ENCODE results near the gene EIF5A2. TPM values are rescaled to one million over a fixed set of nuclear protein-coding genes. Genes with fewer than 3 reads are reported as not detected.

The EIF5A2 gene
- total and polyA plus RNA-seq, 10 of the 15 experiments (the other 5 are each of a cell fraction or from before 2014, with no cell fraction given), result 0.76 to 3.0 (median 2.2) TPM

GRCh38 chr3:170852324-170852723, 56.1 kb downstream of the EIF5A2 start:
- Histone ChIP-seq H3K4me1 (ENCODE audit: control insufficient read depth, insufficient read depth, low read length) (no peaks in the 10 kb centered on the region), H3K27ac (ENCODE audit: control insufficient read depth, insufficient read depth) (no peak overlapping the region), H4K20me1 (ENCODE audit: control insufficient read depth, insufficient read depth) (no peaks in the 10 kb centered on the region), H3K27me3 (replicated peaks in 1 of 2; ENCODE audit: control insufficient read depth in 2 of 2, insufficient read depth in 2 of 2, low read length in 1 of 2) (peaks cover 3 to 4% of the 10 kb centered on the region in 2 experiments), H3K79me2 (ENCODE audit: control insufficient read depth, insufficient read depth, low read length) (no peaks in the 10 kb centered on the region), H3K9me3 (replicated peaks; ENCODE audit: control insufficient read depth, insufficient read depth, low read length) (no peaks in the 10 kb centered on the region), H2AFZ (ENCODE audit: control insufficient read depth, low read depth, low read length) (no peak overlapping the region), H3K36me3 (ENCODE audit: control insufficient read depth in 2 of 2, insufficient read depth in 2 of 2, low read length in 1 of 2) (no peaks in the 10 kb centered on the region), H3K4me3 (no peak overlapping the region), H3K9ac (ENCODE audit: control insufficient read depth, insufficient read depth, low read length) (no peak overlapping the region), H3K4me2 (ENCODE audit: control insufficient read depth, insufficient read depth) (no peak overlapping the region)
- 21% methylated on average over 4 of the region's 4 CpGs for WGBS (ENCODE audit: insufficient coverage, insufficient replicate concordance, low lambda C conversion rate, missing lambda C conversion rate)
- ChIA-PET SMC1A (ENCODE audit: uncharacterized antibody, unreplicated experiment) (interaction anchor here (0.7 kb wide), 1 partner anchor 21 kb away, joined by 3 read pairs; no protein-coding TSS in a partner anchor), POLR2A (interaction anchor here (0.6 kb wide), 1 partner anchor 926 kb away, joined by 3 read pairs; no protein-coding TSS in a partner anchor), RAD21 (ENCODE audit: unreplicated experiment) (interaction anchor here (0.7 to 1.0 kb wide), 2 partner anchors 14 to 217 kb away, joined by 3 read pairs; no protein-coding TSS in a partner anchor), CTCF (no interaction called here)
- no peak for DNase-seq (ENCODE audit: low read depth, low spot score)
- intact Hi-C loops (cut with micrococcal nuclease; ENCODE audit: unreplicated experiment) (no loop called here), in situ Hi-C loops (cut with MboI) (no loop called here)
- TF ChIP-seq TARDBP (IDR thresholded peaks at IDR 0.05; ENCODE audit: borderline replicate concordance) (no peak), HDAC6 (IDR thresholded peaks at IDR 0.05; ENCODE audit: unreplicated experiment) (no peak), GATAD2B (conservative IDR thresholded peaks at IDR 0.05; ENCODE audit: low read depth) (no peak), TCF12 (IDR thresholded peaks at IDR 0.05; ENCODE audit: low read depth, low read length) (no peak), IRF3 (IDR thresholded peaks at IDR 0.05) (no peak), ATF2 (IDR thresholded peaks at IDR 0.05; ENCODE audit: low read length) (no peak), ZZZ3 (IDR thresholded peaks at IDR 0.05; ENCODE audit: control insufficient read depth, insufficient read length, low read depth) (no peak), NR2C1 (IDR thresholded peaks at IDR 0.05) (no peak), EP300 (IDR thresholded peaks at IDR 0.05; ENCODE audit: borderline replicate concordance in 1 of 2, control insufficient read depth in 1 of 2, low read depth in 2 of 2, low read length in 2 of 2) (no peak)
- no peak for FAIRE-seq
- BruUV-seq (replicated peaks), result no TSS peak
- ATAC-seq, result no peak
